SKM-1 treated with dmso at 0.1 percent for 144 hours (cell line): ENCODE data around the gene ZMIZ1.

Experiments used
- DNase-seq: peaks from one replicate; lab custom pipeline; 2025; ENCODE audit not compliant: unreplicated experiment; lab: John Stamatoyannopoulos, UW

ZMIZ1 gene

GRCh38 chr10:79184657-79185056 lies 115.9 kb downstream of the ZMIZ1 start:
- DNase-seq, result no peak

GRCh38 chr10:79185067-79185774 lies 116.5 kb downstream of the ZMIZ1 start:
- no peak for DNase-seq

GRCh38 chr10:79185796-79186374 lies 117.1 kb downstream of the ZMIZ1 start:
- no peak for DNase-seq

GRCh38 chr10:79186486-79187120 lies 117.8 kb downstream of the ZMIZ1 start:
- DNase-seq, result no peak

GRCh38 chr10:79187121-79187940 lies 118.6 kb downstream of the ZMIZ1 start:
- no peak for DNase-seq

GRCh38 chr10:79188154-79188965 lies 119.6 kb downstream of the ZMIZ1 start:
- no peak for DNase-seq

- no peak for DNase-seq
Observed at GRCh38 chr10:79189181-79189580, 120.4 kb downstream of the ZMIZ1 start.

- no peak for DNase-seq
Observed at GRCh38 chr10:79189853-79190435, 121.2 kb downstream of the ZMIZ1 start.

- DNase-seq, result no peak
Observed at GRCh38 chr10:79190740-79191261, 122.0 kb downstream of the ZMIZ1 start.

GRCh38 chr10:79191951-79192676 lies 123.3 kb downstream of the ZMIZ1 start:
- DNase-seq, result no peak

- DNase-seq, result no peak
Observed at GRCh38 chr10:79192677-79193003, 123.9 kb downstream of the ZMIZ1 start.

- DNase-seq, result no peak
Observed at GRCh38 chr10:79193694-79194382, 125.1 kb downstream of the ZMIZ1 start.

- peak; percentile 70 for DNase-seq
Observed at GRCh38 chr10:79195091-79195923, 126.5 kb downstream of the ZMIZ1 start.

- peak; percentile 53 for DNase-seq
Observed at GRCh38 chr10:79196470-79197461, 128.0 kb downstream of the ZMIZ1 start.

GRCh38 chr10:79197558-79197957 lies 128.8 kb downstream of the ZMIZ1 start:
- DNase-seq, result no peak

- DNase-seq, result no peak
Observed at GRCh38 chr10:79200346-79200745, 131.6 kb downstream of the ZMIZ1 start.

GRCh38 chr10:79201706-79202105 lies 132.9 kb downstream of the ZMIZ1 start:
- no peak for DNase-seq
